Heart left ventricle (tissue), 13 donors: Measurements from ENCODE around the gene MSI2.

Experiments
- POLR2A ChIP-seq, 2 donors: fragments of 450-650 bp; IDR thresholded peaks; one replicate each; pipeline ENCODE4 v1.6.1; 2017; ENCODE audit warnings: antibody characterized with exemption in 2 of 2, mild to moderate bottlenecking in 2 of 2, moderate library complexity in 2 of 2
- TF ChIP-seq, protein P1 (sequence below), 12 donors: fragments of 200-600 bp; sonication (generic) in 4 of 12; IDR thresholded peaks; one replicate each; pipeline versions ENCODE4 v1.5.0 to v1.8.0; 2018 to 2022; ENCODE audit warnings: antibody characterized with exemption in 12 of 12, mild to moderate bottlenecking in 5 of 12
- donor health status: ischemic (EF 13 %, LVEDD 7.1; RV severe dilation, severe dysfunction).
- donor health status: DM: no; HTN: yes; CAD: no.
- donor health status: DM: no; HTN: no; CAD: no.
- donor health status: ischemic (EF 25% LVEDD 6.9; RV normal size, moderate dysfunction).
- donor health status: ischemic (EF 25% LVEDD 5.7; RV mildly dilated, moderate dysfunction).
- donor health status: ischemic (EF 35%, LVEDD 5.7; RV mildly dilated, moderate dysfunction).
- donor health status: nonischemic (EF 11% LVEDD 7.7; RV severe dilation, severe dysfunction).
- donor health status: DM: yes; HTN: yes; CAD: no.
- donor health status: PGD.
- donor health status: ischemic (EF 29% LVEDD 5.4; RV normal size, mild dysfunction).
- donor health status: nonischemic (EF 23%, LVEDD 6.1; RV moderate dilation, normal function).

GRCh38 chr17:57677858-57678257 is 421.5 kb downstream of the MSI2 start:
- TF ChIP-seq, protein P1, sequence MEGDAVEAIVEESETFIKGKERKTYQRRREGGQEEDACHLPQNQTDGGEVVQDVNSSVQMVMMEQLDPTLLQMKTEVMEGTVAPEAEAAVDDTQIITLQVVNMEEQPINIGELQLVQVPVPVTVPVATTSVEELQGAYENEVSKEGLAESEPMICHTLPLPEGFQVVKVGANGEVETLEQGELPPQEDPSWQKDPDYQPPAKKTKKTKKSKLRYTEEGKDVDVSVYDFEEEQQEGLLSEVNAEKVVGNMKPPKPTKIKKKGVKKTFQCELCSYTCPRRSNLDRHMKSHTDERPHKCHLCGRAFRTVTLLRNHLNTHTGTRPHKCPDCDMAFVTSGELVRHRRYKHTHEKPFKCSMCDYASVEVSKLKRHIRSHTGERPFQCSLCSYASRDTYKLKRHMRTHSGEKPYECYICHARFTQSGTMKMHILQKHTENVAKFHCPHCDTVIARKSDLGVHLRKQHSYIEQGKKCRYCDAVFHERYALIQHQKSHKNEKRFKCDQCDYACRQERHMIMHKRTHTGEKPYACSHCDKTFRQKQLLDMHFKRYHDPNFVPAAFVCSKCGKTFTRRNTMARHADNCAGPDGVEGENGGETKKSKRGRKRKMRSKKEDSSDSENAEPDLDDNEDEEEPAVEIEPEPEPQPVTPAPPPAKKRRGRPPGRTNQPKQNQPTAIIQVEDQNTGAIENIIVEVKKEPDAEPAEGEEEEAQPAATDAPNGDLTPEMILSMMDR (IDR thresholded peaks at IDR 0.05), result no peak
- no peak for TF ChIP-seq POLR2A (IDR thresholded peaks at IDR 0.05)
